Measurements from ENCODE around the gene ACAN. TPM values are rescaled to one million over a fixed set of nuclear protein-coding genes. Genes with fewer than 3 reads are reported as not detected.

Gene ACAN
- polyA plus RNA-seq, 3 donors, result not detected

- Histone ChIP-seq H3K27ac (ENCODE audit: low read depth in 1 of 2, low read length in 2 of 2) (no peak overlapping the region), H3K4me2 (replicated peaks; ENCODE audit: extremely low read depth, low read length, poor library complexity, severe bottlenecking) (no peak overlapping the region), H3K4me3 (replicated peaks in 1 of 3; ENCODE audit: low read depth in 2 of 3, low read length in 3 of 3) (no peak overlapping the region), H3K36me3 (replicated peaks in 1 of 2; ENCODE audit: control insufficient read depth in 1 of 2, insufficient read depth in 2 of 2, low read length in 2 of 2) (no peaks in the 10 kb centered on the region), H3K27me3 (ENCODE audit: control insufficient read depth in 2 of 2, insufficient read depth in 2 of 2, low read length in 2 of 2) (no peaks in the 10 kb centered on the region), H3K4me1 (ENCODE audit: control insufficient read depth in 1 of 2, insufficient read depth in 2 of 2, low read length in 2 of 2) (no peaks in the 10 kb centered on the region), H2AFZ (ENCODE audit: insufficient read depth, low read depth, low read length, poor library complexity, severe bottlenecking) (no peak overlapping the region), H3K9ac (ENCODE audit: insufficient read depth, low read length, poor library complexity, severe bottlenecking) (no peak overlapping the region), H4K20me1 (ENCODE audit: insufficient read depth, low read length) (no peaks in the 10 kb centered on the region), H3K9me3 (replicated peaks in 1 of 2; ENCODE audit: control insufficient read depth in 1 of 2, insufficient read depth in 1 of 2, low read length in 2 of 2) (no peaks in the 10 kb centered on the region), H3K79me2 (ENCODE audit: insufficient read depth, low read length) (no peaks in the 10 kb centered on the region)
- TF ChIP-seq, protein P1, sequence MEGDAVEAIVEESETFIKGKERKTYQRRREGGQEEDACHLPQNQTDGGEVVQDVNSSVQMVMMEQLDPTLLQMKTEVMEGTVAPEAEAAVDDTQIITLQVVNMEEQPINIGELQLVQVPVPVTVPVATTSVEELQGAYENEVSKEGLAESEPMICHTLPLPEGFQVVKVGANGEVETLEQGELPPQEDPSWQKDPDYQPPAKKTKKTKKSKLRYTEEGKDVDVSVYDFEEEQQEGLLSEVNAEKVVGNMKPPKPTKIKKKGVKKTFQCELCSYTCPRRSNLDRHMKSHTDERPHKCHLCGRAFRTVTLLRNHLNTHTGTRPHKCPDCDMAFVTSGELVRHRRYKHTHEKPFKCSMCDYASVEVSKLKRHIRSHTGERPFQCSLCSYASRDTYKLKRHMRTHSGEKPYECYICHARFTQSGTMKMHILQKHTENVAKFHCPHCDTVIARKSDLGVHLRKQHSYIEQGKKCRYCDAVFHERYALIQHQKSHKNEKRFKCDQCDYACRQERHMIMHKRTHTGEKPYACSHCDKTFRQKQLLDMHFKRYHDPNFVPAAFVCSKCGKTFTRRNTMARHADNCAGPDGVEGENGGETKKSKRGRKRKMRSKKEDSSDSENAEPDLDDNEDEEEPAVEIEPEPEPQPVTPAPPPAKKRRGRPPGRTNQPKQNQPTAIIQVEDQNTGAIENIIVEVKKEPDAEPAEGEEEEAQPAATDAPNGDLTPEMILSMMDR (IDR thresholded peaks at IDR 0.05), result no peak
- Mint-ChIP-seq H3K4me1 (no peaks in the 10 kb centered on the region), H3K27ac (no peak overlapping the region), H3K27me3 (ENCODE audit: low read depth in 3 of 3) (peaks cover 0 to 9% (median 0%) of the 10 kb centered on the region in 3 donors), H3K4me3 (no peak overlapping the region), H3K9me3 (no peaks in the 10 kb centered on the region), H3K36me3 (no peaks in the 10 kb centered on the region)
- intact Hi-C loops (cut with micrococcal nuclease), result no loop called here
- 70% methylated on average over 2 of the region's 5 CpGs for WGBS (ENCODE audit: insufficient coverage)
- no peak for DNase-seq
Measured at GRCh38 chr15:88844749-88845386, 41.6 kb downstream of the ACAN start.

DNA sequence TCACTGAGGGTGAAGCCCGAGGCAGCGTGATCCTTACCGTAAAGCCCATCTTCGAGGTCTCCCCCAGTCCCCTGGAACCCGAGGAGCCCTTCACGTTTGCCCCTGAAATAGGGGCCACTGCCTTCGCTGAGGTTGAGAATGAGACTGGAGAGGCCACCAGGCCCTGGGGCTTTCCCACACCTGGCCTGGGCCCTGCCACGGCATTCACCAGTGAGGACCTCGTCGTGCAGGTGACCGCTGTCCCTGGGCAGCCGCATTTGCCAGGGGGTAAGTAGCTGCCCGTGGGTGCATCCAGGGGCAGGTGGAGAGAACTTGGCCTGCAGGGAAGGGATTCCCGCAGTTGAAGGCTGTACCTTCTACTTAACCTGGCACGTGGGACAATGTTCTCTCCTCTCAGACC, 42.4 kb downstream of the ACAN start:
- Mint-ChIP-seq H3K27ac (no peak overlapping the region), H3K4me3 (no peak overlapping the region), H3K9me3 (no peaks in the 10 kb centered on the region), H3K27me3 (ENCODE audit: low read depth in 3 of 3) (peaks cover 0 to 9% (median 0%) of the 10 kb centered on the region in 3 donors), H3K36me3 (no peaks in the 10 kb centered on the region), H3K4me1 (no peaks in the 10 kb centered on the region)
- H3K79me2 ChIP-seq (ENCODE audit: insufficient read depth, low read length), result no peaks in the 10 kb centered on the region
- H3K4me2 ChIP-seq (replicated peaks; ENCODE audit: extremely low read depth, low read length, poor library complexity, severe bottlenecking), result no peak overlapping the region
- no peaks in the 10 kb centered on the region for H3K36me3 ChIP-seq (replicated peaks in 1 of 2; ENCODE audit: control insufficient read depth in 1 of 2, insufficient read depth in 2 of 2, low read length in 2 of 2)
- no peak overlapping the region for H3K4me3 ChIP-seq (replicated peaks in 1 of 3; ENCODE audit: low read depth in 2 of 3, low read length in 3 of 3)
- H3K27me3 ChIP-seq (ENCODE audit: control insufficient read depth in 2 of 2, insufficient read depth in 2 of 2, low read length in 2 of 2), result no peaks in the 10 kb centered on the region
- no peak overlapping the region for H3K9ac ChIP-seq (ENCODE audit: insufficient read depth, low read length, poor library complexity, severe bottlenecking)
- no peak for DNase-seq
- no peaks in the 10 kb centered on the region for H3K4me1 ChIP-seq (ENCODE audit: control insufficient read depth in 1 of 2, insufficient read depth in 2 of 2, low read length in 2 of 2)
- no peaks in the 10 kb centered on the region for H3K9me3 ChIP-seq (replicated peaks in 1 of 2; ENCODE audit: control insufficient read depth in 1 of 2, insufficient read depth in 1 of 2, low read length in 2 of 2)
- H4K20me1 ChIP-seq (ENCODE audit: insufficient read depth, low read length), result no peaks in the 10 kb centered on the region
- H2AFZ ChIP-seq (ENCODE audit: insufficient read depth, low read depth, low read length, poor library complexity, severe bottlenecking), result no peak overlapping the region
- 93% methylated on average over 13 of the region's 15 CpGs for whole genome bisulfite sequencing (ENCODE audit: insufficient coverage)
- TF ChIP-seq, protein P1 (IDR thresholded peaks at IDR 0.05), result no peak
- intact Hi-C loops (cut with micrococcal nuclease), result no loop called here
- no peak overlapping the region for H3K27ac ChIP-seq (ENCODE audit: low read depth in 1 of 2, low read length in 2 of 2)

All from CD14-positive monocyte (primary cell).